Naive thymus-derived CD4-positive, alpha-beta T cell (primary cell): ENCODE measurements around the gene COQ10A. TPM values are rescaled to one million over a fixed set of nuclear protein-coding genes. Genes with fewer than 3 reads are reported as not detected.
A peak's percentile ranks its signal among the peaks of the same experiment; 100 is the strongest.

Source experiments
- ATAC-seq: fragments of 150-1000 bp; cut with Tn5 transposase; 2 replicates; pipeline ENCODE4 v1.10.0; 2021; ENCODE audit warnings: mild to moderate bottlenecking, moderate library complexity
- CTCF ChIA-PET: fragments of 350-600 bp; sonication (Branson Sonifier 250); formaldehyde crosslinking; loops from one replicate; lab custom pipeline; 2021; ENCODE audit warnings: antibody characterized with exemption; lab: Charles Lee
- POLR2A ChIA-PET: fragments of 350-600 bp; sonication (Branson Sonifier 250); formaldehyde crosslinking; loops from one replicate; lab custom pipeline; 2021; ENCODE audit warnings: antibody characterized with exemption, inconsistent platforms; lab: Charles Lee
- DNase-seq, 9 donors: peaks; one replicate each; pipeline versions ENCODE4 v3.0.0 to v3.0.0-alpha.2; 2020 to 2022; ENCODE audit warnings: mixed read lengths in 1 of 9
- H3K27ac ChIP-seq: one replicate; pipeline ENCODE4 v1.7.0; 2013; ENCODE audit warnings: mild to moderate bottlenecking, low read depth, low read length, moderate library complexity
- H3K27me3 ChIP-seq, 2 donors: one replicate each; pipeline ENCODE4 v1.7.0; 2013; ENCODE audit warnings: low read length in 2 of 2, mild to moderate bottlenecking in 2 of 2, moderate library complexity in 2 of 2; ENCODE audit not compliant: control insufficient read depth in 2 of 2, insufficient read depth in 2 of 2
- H3K36me3 ChIP-seq, 3 experiments: 1 replicate in 2 of 3; 2 replicates in 1 of 3; pipeline ENCODE4 v1.7.0; 2013; ENCODE audit warnings: low read length in 3 of 3, mild to moderate bottlenecking in 3 of 3, moderate library complexity in 1 of 3; ENCODE audit not compliant: insufficient read depth in 3 of 3, control insufficient read depth in 2 of 3
- H3K4me1 ChIP-seq, 2 donors: one replicate each; pipeline ENCODE4 v1.7.0; 2013; ENCODE audit warnings: low read length in 2 of 2, mild to moderate bottlenecking in 2 of 2, moderate library complexity in 1 of 2; ENCODE audit not compliant: control insufficient read depth in 2 of 2, insufficient read depth in 2 of 2
- H3K4me3 ChIP-seq: 2 replicates; pipeline ENCODE4 v1.7.0; 2013; ENCODE audit warnings: mild to moderate bottlenecking, low read length
- H3K9me3 ChIP-seq, 3 experiments: 1 replicate in 2 of 3; 2 replicates in 1 of 3; pipeline ENCODE4 v1.7.0; 2013; ENCODE audit warnings: low read length in 3 of 3; ENCODE audit not compliant: control insufficient read depth in 2 of 3
- H3K27ac Mint-ChIP-seq, 9 donors: one replicate each; pipeline ENCODE4 v1.8.0; 2020 to 2022; ENCODE audit warnings: mixed read lengths in 9 of 9, mild to moderate bottlenecking in 8 of 9, moderate library complexity in 5 of 9, inconsistent platforms in 2 of 9
- H3K27me3 Mint-ChIP-seq, 5 donors: one replicate each; pipeline ENCODE4 v1.8.0; 2021 to 2022; ENCODE audit warnings: mixed read lengths in 5 of 5, mild to moderate bottlenecking in 1 of 5
- H3K36me3 Mint-ChIP-seq, 5 donors: one replicate each; pipeline ENCODE4 v1.8.0; 2020 to 2022; ENCODE audit warnings: mixed read lengths in 5 of 5, mild to moderate bottlenecking in 3 of 5, inconsistent platforms in 1 of 5
- H3K4me1 Mint-ChIP-seq, 7 donors: one replicate each; pipeline ENCODE4 v1.8.0; 2020 to 2022; ENCODE audit warnings: mixed read lengths in 7 of 7, mild to moderate bottlenecking in 3 of 7, inconsistent platforms in 1 of 7
- H3K4me3 Mint-ChIP-seq, 10 donors: one replicate each; pipeline ENCODE4 v1.8.0; 2020 to 2022; ENCODE audit warnings: mild to moderate bottlenecking in 10 of 10, mixed read lengths in 10 of 10, moderate library complexity in 6 of 10, inconsistent platforms in 2 of 10
- H3K9me3 Mint-ChIP-seq, 11 donors: one replicate each; pipeline ENCODE4 v1.8.0; 2020 to 2022; ENCODE audit warnings: mixed read lengths in 11 of 11, mild to moderate bottlenecking in 4 of 11, inconsistent platforms in 1 of 11, moderate library complexity in 1 of 11
- intact Hi-C, 2 donors: fragments of 100-400 bp; cut with micrococcal nuclease; formaldehyde crosslinking; loops; one replicate each; pipeline ENCODE4 v1.15.1; 2023
- polyA plus RNA-seq, 2 donors: library from polyadenylated mRNA; unstranded; fragments of 300-500 nt; fragmentation: Illumina TruSeq; gene quantifications; one replicate each; pipeline ENCODE4 v1.2.3, GENCODE V29; 2021
- total RNA-seq, 6 experiments: library from RNA in 5 of 6; stranded (reverse) in 5 of 6; gene quantifications; 1 replicate in 5 of 6; 2 replicates in 1 of 6; pipeline ENCODE4 v1.2.3 and lab custom pipeline; 2021 to 2026

The COQ10A gene
- total and polyA plus RNA-seq, 7 experiments from 2014 or later, result 9.7 to 39.4 (median 29.7) TPM

- intact Hi-C loops, result loop anchor here (1.0 to 5.0 kb wide), 17 partner anchors 16 to 771 kb away; partner anchors contain the start of genes CS (in 2 of the 2), IL23A (in 2 of the 2), SPRYD4 (in 2 of the 2) and STAT2 (in 2 of the 2)
Measured at GRCh38 chr12:56315622-56316473, 49.1 kb downstream of the COQ10A start, which contains the start of gene CNPY2. Gene CNPY2 (minus strand): TSS chr12:56315988. CDS start chr12:56315217, 771 bp downstream.

GRCh38 chr12:56317675-56318074, 50.9 kb downstream of the COQ10A start:
- ChIA-PET CTCF (interaction anchor here (0.7 to 1.8 kb wide), 2 partner anchors 21 to 201 kb away, joined by 3 to 5 read pairs; partner anchors contain the start of gene IL23A), POLR2A (interaction anchor here (3.0 to 5.0 kb wide), 4 partner anchors 10 to 132 kb away, joined by 9 to 66 read pairs (median 34); partner anchors contain the start of genes IL23A, PAN2, STAT2 and TIMELESS)
- Histone ChIP-seq H3K36me3 (peaks cover 4 to 44% (median 6%) of the 10 kb centered on the region in 3 experiments), H3K9me3 (no peaks in the 10 kb centered on the region), H3K27me3 (no peaks in the 10 kb centered on the region), H3K27ac (no peak overlapping the region), H3K4me3 (no peak overlapping the region), H3K4me1 (peaks cover 13 to 16% of the 10 kb centered on the region in 2 donors)
- Mint-ChIP-seq H3K4me1 (peaks cover 5 to 23% (median 13%) of the 10 kb centered on the region in 7 donors), H3K27ac (peak overlapping the region in 5 of 9 donors; percentile 1 to 72 (median 56)), H3K27me3 (no peaks in the 10 kb centered on the region), H3K9me3 (no peaks in the 10 kb centered on the region), H3K4me3 (peak overlapping the region in 1 of 10 donors; percentile 16), H3K36me3 (peaks cover 0 to 22% (median 8%) of the 10 kb centered on the region in 5 donors)
- intact Hi-C loops, result loop anchor here in 1 of 2 donors (5.0 kb wide), 2 partner anchors 320 to 770 kb away; partner anchors contain the start of gene NAB2
- ATAC-seq (no peak), DNase-seq (no peak)

More at GRCh38 chr12:56315622-56316473, 49.1 kb downstream of the COQ10A start, which contains the start of gene CNPY2:
- Histone ChIP-seq H3K4me3 (peak within 1 kb of the TSS; percentile 100), H3K36me3 (peaks cover 0 to 39% (median 4%) of the 10 kb centered on the region in 3 experiments), H3K4me1 (peaks cover 13 to 16% of the 10 kb centered on the region in 2 donors), H3K27ac (peak within 1 kb of the TSS; percentile 97), H3K9me3 (no peaks in the 10 kb centered on the region), H3K27me3 (no peaks in the 10 kb centered on the region)
- peak; percentile 93 for ATAC-seq
- CTCF ChIA-PET, result interaction anchor here (0.7 to 1.5 kb wide), 8 partner anchors 15 to 153 kb away, joined by 3 to 10 read pairs (median 4); partner anchors contain the start of genes CS, IL23A, RNF41 and SPRYD4
- H3K4me3 Mint-ChIP-seq, result peak within 1 kb of the TSS; percentile 96 to 99 (median 98)
- peaks cover 5 to 23% (median 13%) of the 10 kb centered on the region in 7 donors for H3K4me1 Mint-ChIP-seq
- H3K27me3 Mint-ChIP-seq, result no peaks in the 10 kb centered on the region
- POLR2A ChIA-PET, result interaction anchor here (0.5 to 5.0 kb wide), 26 partner anchors 8 to 1818 kb away, joined by 3 to 66 read pairs (median 4); partner anchors contain the start of genes ANKRD52, IL23A, NCKAP1L and PAN2
- H3K27ac Mint-ChIP-seq, result peak within 1 kb of the TSS; percentile 93 to 99 (median 99)
- no peaks in the 10 kb centered on the region for H3K9me3 Mint-ChIP-seq
- H3K36me3 Mint-ChIP-seq, result peaks cover 0 to 22% (median 8%) of the 10 kb centered on the region in 5 donors
- peak; percentile 83 to 94 (median 92) for DNase-seq

Other genes starting within 250 kb of the COQ10A start
- gene IKZF4, start 245.9 kb upstream of the COQ10A start, total RNA-seq, result 10 to 100 TPM in 1 of 5 experiments, 1 to 10 TPM in 4; 3.6 to 37.8 (median 5.3) TPM
- gene IKZF4, start 245.9 kb upstream of the COQ10A start, polyA plus RNA-seq, result 1 to 10 TPM in 1 of 2 donors, under 1 TPM in 1; 0.54 to 2.0 TPM
- gene RPS26, start 225.0 kb upstream of the COQ10A start, total RNA-seq, result 10 to 100 TPM; 40.8 to 64.5 (median 46.4) TPM
- gene RPS26, start 225.0 kb upstream of the COQ10A start, polyA plus RNA-seq, result 100 to 1,000 TPM; 578 to 717 TPM
- gene ERBB3, start 186.8 kb upstream of the COQ10A start, total RNA-seq, result 1 to 10 TPM; 1.0 to 6.4 (median 1.9) TPM
- gene ERBB3, start 186.8 kb upstream of the COQ10A start, polyA plus RNA-seq, result under 1 TPM; 0.22 to 0.51 TPM
- gene PA2G4, start 162.4 kb upstream of the COQ10A start, total RNA-seq, result 100 to 1,000 TPM in 3 of 5 experiments, 10 to 100 TPM in 2; 61.7 to 254 (median 109) TPM
- 100 to 1,000 TPM; 216 to 218 TPM for gene PA2G4, start 162.4 kb upstream of the COQ10A start, polyA plus RNA-seq
- gene RPL41, start 150.3 kb upstream of the COQ10A start, total RNA-seq, result 1,000 to 10,000 TPM; 3,787 to 6,048 (median 5,952) TPM
- over 10,000 TPM in 1 of 2 donors, 1,000 to 10,000 TPM in 1; 6,745 to 10,251 TPM for gene RPL41, start 150.3 kb upstream of the COQ10A start, polyA plus RNA-seq
- gene ZC3H10, start 148.7 kb upstream of the COQ10A start, total RNA-seq, result 10 to 100 TPM in 3 of 5 experiments, 1 to 10 TPM in 2; 7.8 to 16.3 (median 13.3) TPM
- 1 to 10 TPM; 2.4 to 4.1 TPM for gene ZC3H10, start 148.7 kb upstream of the COQ10A start, polyA plus RNA-seq
- gene ESYT1, start 138.7 kb upstream of the COQ10A start, total RNA-seq, result 100 to 1,000 TPM; 121 to 300 (median 221) TPM
- gene ESYT1, start 138.7 kb upstream of the COQ10A start, polyA plus RNA-seq, result 100 to 1,000 TPM; 282 to 353 TPM
- 10 to 100 TPM in 2 of 5 experiments, 1 to 10 TPM in 3; 3.7 to 60.3 (median 8.9) TPM for gene MYL6B, start 114.4 kb upstream of the COQ10A start, total RNA-seq
- 1 to 10 TPM; 5.6 to 6.7 TPM for gene MYL6B, start 114.4 kb upstream of the COQ10A start, polyA plus RNA-seq
- gene MYL6, start 108.6 kb upstream of the COQ10A start, total RNA-seq, result 1,000 to 10,000 TPM in 1 of 5 experiments, 100 to 1,000 TPM in 4; 428 to 1,509 (median 467) TPM
- 1,000 to 10,000 TPM; 1,845 to 2,144 TPM for gene MYL6, start 108.6 kb upstream of the COQ10A start, polyA plus RNA-seq
- gene SMARCC2, start 77.5 kb upstream of the COQ10A start, total RNA-seq, result 100 to 1,000 TPM; 118 to 187 (median 149) TPM
- 10 to 100 TPM; 64.6 to 88.9 TPM for gene SMARCC2, start 77.5 kb upstream of the COQ10A start, polyA plus RNA-seq
- 10 to 100 TPM; 31.4 to 44.9 (median 43.1) TPM for gene RNF41, start 45.0 kb upstream of the COQ10A start, total RNA-seq
- gene RNF41, start 45.0 kb upstream of the COQ10A start, polyA plus RNA-seq, result 10 to 100 TPM; 29.4 to 45.8 TPM
- 10 to 100 TPM in 3 of 5 experiments, 1 to 10 TPM in 2; 9.2 to 61.2 (median 11.8) TPM for gene NABP2, start 42.6 kb upstream of the COQ10A start, total RNA-seq
- 1 to 10 TPM; 1.0 to 1.6 TPM for gene NABP2, start 42.6 kb upstream of the COQ10A start, polyA plus RNA-seq
- 1 to 10 TPM in 1 of 5 experiments, under 1 TPM in 2, not detected in 2; 0.43 to 1.2 (median 0.77) TPM for gene SLC39A5, start 36.9 kb upstream of the COQ10A start, total RNA-seq
- not detected for gene SLC39A5, start 36.9 kb upstream of the COQ10A start, polyA plus RNA-seq
- gene ANKRD52, start 8.6 kb upstream of the COQ10A start, total RNA-seq, result 10 to 100 TPM; 26.9 to 64.4 (median 40.7) TPM
- gene ANKRD52, start 8.6 kb upstream of the COQ10A start, polyA plus RNA-seq, result 1 to 10 TPM; 5.1 to 8.2 TPM
- 100 to 1,000 TPM; 126 to 241 (median 167) TPM for gene CS, start 33.4 kb downstream of the COQ10A start, total RNA-seq
- gene CS, start 33.4 kb downstream of the COQ10A start, polyA plus RNA-seq, result 10 to 100 TPM; 57.6 to 79.9 TPM
- gene CNPY2, start 49.0 kb downstream of the COQ10A start, total RNA-seq, result 100 to 1,000 TPM in 1 of 5 experiments, 10 to 100 TPM in 4; 48.4 to 134 (median 87.6) TPM
- 100 to 1,000 TPM; 183 to 184 TPM for gene CNPY2, start 49.0 kb downstream of the COQ10A start, polyA plus RNA-seq
- 100 to 1,000 TPM in 4 of 5 experiments, 10 to 100 TPM in 1; 65.8 to 279 (median 144) TPM for gene PAN2, start 67.1 kb downstream of the COQ10A start, total RNA-seq
- gene PAN2, start 67.1 kb downstream of the COQ10A start, polyA plus RNA-seq, result 10 to 100 TPM; 11.4 to 13.9 TPM
- 10 to 100 TPM; 14.4 to 42.0 (median 20.1) TPM for gene IL23A, start 71.9 kb downstream of the COQ10A start, total RNA-seq
- 10 to 100 TPM; 14.8 to 25.2 TPM for gene IL23A, start 71.9 kb downstream of the COQ10A start, polyA plus RNA-seq
- gene STAT2, start 93.2 kb downstream of the COQ10A start, total RNA-seq, result 100 to 1,000 TPM; 119 to 291 (median 182) TPM
- 10 to 100 TPM; 64.1 to 80.3 TPM for gene STAT2, start 93.2 kb downstream of the COQ10A start, polyA plus RNA-seq
- not detected for gene APOF, start 95.9 kb downstream of the COQ10A start, total RNA-seq
- under 1 TPM in 1 of 2 donors, not detected in 1; 0.12 TPM for gene APOF, start 95.9 kb downstream of the COQ10A start, polyA plus RNA-seq
- gene TIMELESS, start 182.5 kb downstream of the COQ10A start, total RNA-seq, result 10 to 100 TPM in 1 of 5 experiments, 1 to 10 TPM in 4; 4.4 to 42.3 (median 5.4) TPM
- gene TIMELESS, start 182.5 kb downstream of the COQ10A start, polyA plus RNA-seq, result 1 to 10 TPM; 2.7 to 3.3 TPM
- not detected for gene MIP, start 187.7 kb downstream of the COQ10A start, total RNA-seq
- gene MIP, start 187.7 kb downstream of the COQ10A start, polyA plus RNA-seq, result not detected
- gene SPRYD4, start 201.6 kb downstream of the COQ10A start, total RNA-seq, result 1 to 10 TPM; 5.2 to 7.5 (median 7.2) TPM
- 1 to 10 TPM; 1.1 to 1.4 TPM for gene SPRYD4, start 201.6 kb downstream of the COQ10A start, polyA plus RNA-seq
- 10 to 100 TPM in 1 of 5 experiments, 1 to 10 TPM in 3, under 1 TPM in 1; 0.94 to 10.2 (median 3.0) TPM for gene GLS2, start 221.2 kb downstream of the COQ10A start, total RNA-seq
- gene GLS2, start 221.2 kb downstream of the COQ10A start, polyA plus RNA-seq, result 1 to 10 TPM; 5.9 to 6.8 TPM